Endothelial cell of umbilical vein (primary cell): ENCODE results near the gene GPSM1. TPM values are rescaled to one million over a fixed set of nuclear protein-coding genes. Genes with fewer than 3 reads are reported as not detected.

Experiments used
- BruUV-seq: library from RNA; stranded (reverse); fragments of 400-500 nt; replicated peaks from 2 replicates; lab custom pipeline; 2021; lab: Mats Ljungman, UMichigan
- CTCF ChIA-PET: fragments of 300-600, 350-600 bp; sonication (Branson Sonifier 250); formaldehyde crosslinking; loops from one replicate; lab custom pipeline; 2021; ENCODE audit warnings: antibody characterized with exemption, inconsistent platforms; lab: Charles Lee
- POLR2A ChIA-PET: fragments of 300-600, 350-600 bp; sonication (Branson Sonifier 250); formaldehyde crosslinking; loops from one replicate; lab custom pipeline; 2021; ENCODE audit warnings: antibody characterized with exemption, inconsistent platforms; lab: Charles Lee
- DNase-seq: peaks from one replicate; pipeline ENCODE4 v3.0.0-alpha.2; 2011; ENCODE audit warnings: low read depth, low spot score
- FAIRE-seq: peaks from 2 replicates; lab custom pipeline; 2011; peaks lifted over from hg19 to GRCh38; lab: Jason Lieb, UNC
- H2AFZ ChIP-seq: 2 replicates; pipeline ENCODE4 v1.6.0; 2012; ENCODE audit warnings: low read depth, low read length, control low read depth, inconsistent platforms
- H3K27ac ChIP-seq: 2 replicates; pipeline ENCODE4 v1.5.1; 2011; ENCODE audit warnings: low read depth, mild to moderate bottlenecking, control low read depth, low read length, moderate library complexity; ENCODE audit not compliant: insufficient read depth
- H3K27me3 ChIP-seq, 2 experiments: 2 replicates each; pipeline versions ENCODE4 v1.6.0 to v1.6.1; 2011; ENCODE audit warnings: low read length in 2 of 2, mixed read lengths in 1 of 2; ENCODE audit not compliant: control insufficient read depth in 2 of 2, insufficient read depth in 2 of 2
- H3K36me3 ChIP-seq, 2 experiments: 2 replicates in 1 of 2; 3 replicates in 1 of 2; pipeline ENCODE4 v1.5.1; 2011; ENCODE audit warnings: low read length in 2 of 2, mild to moderate bottlenecking in 1 of 2, moderate library complexity in 1 of 2; ENCODE audit not compliant: control insufficient read depth in 2 of 2, insufficient read depth in 2 of 2; ENCODE audit errors: extremely low read depth in 1 of 2
- H3K4me1 ChIP-seq: 3 replicates; pipeline ENCODE4 v1.5.1; 2011; ENCODE audit warnings: mild to moderate bottlenecking, low read length; ENCODE audit not compliant: control insufficient read depth, insufficient read depth; ENCODE audit errors: extremely low read depth
- H3K4me2 ChIP-seq: 2 replicates; pipeline ENCODE4 v1.6.1; 2011; ENCODE audit warnings: low read length, control low read depth, mixed read lengths; ENCODE audit not compliant: insufficient read depth
- H3K4me3 ChIP-seq, 3 experiments: fragments of 200-600 bp in 1 of 3; sonication (generic), shearing (Covaris generic) in 1 of 3; replicated peaks in 1 of 3; 2 replicates each; pipeline ENCODE4 v1.5.1; 2011 to 2016; ENCODE audit warnings: control low read depth in 3 of 3, low read length in 3 of 3, mild to moderate bottlenecking in 2 of 3, inconsistent platforms in 1 of 3, low read depth in 1 of 3, moderate library complexity in 1 of 3; ENCODE audit not compliant: insufficient read depth in 1 of 3
- H3K79me2 ChIP-seq: 2 replicates; pipeline ENCODE4 v1.6.0; 2012; ENCODE audit warnings: low read length, inconsistent platforms; ENCODE audit not compliant: control insufficient read depth, insufficient read depth
- H3K9ac ChIP-seq: replicated peaks from 2 replicates; pipeline ENCODE3; 2011; ENCODE audit warnings: low read length, control low read depth; ENCODE audit not compliant: insufficient read depth; ENCODE audit errors: extremely low read depth
- H3K9me1 ChIP-seq: replicated peaks from 3 replicates; pipeline ENCODE4 v1.6.0; 2011; ENCODE audit warnings: mild to moderate bottlenecking, low read length; ENCODE audit not compliant: control insufficient read depth, insufficient read depth; ENCODE audit errors: extremely low read depth
- H3K9me3 ChIP-seq: replicated peaks from 2 replicates; pipeline ENCODE4 v1.5.1; 2012; ENCODE audit warnings: low read length, inconsistent platforms; ENCODE audit not compliant: control insufficient read depth, insufficient read depth
- H4K20me1 ChIP-seq: replicated peaks from 2 replicates; pipeline ENCODE3; 2011; ENCODE audit warnings: mild to moderate bottlenecking, low read length; ENCODE audit not compliant: control insufficient read depth, insufficient read depth; ENCODE audit errors: extremely low read depth
- EZH2 ChIP-seq: IDR thresholded peaks from 2 replicates; pipeline ENCODE4 v1.6.1; 2012; ENCODE audit warnings: borderline replicate concordance, low read depth, mild to moderate bottlenecking, moderate library complexity, low read length, inconsistent platforms; ENCODE audit not compliant: severe bottlenecking
- FOS ChIP-seq: IDR thresholded peaks from 2 replicates; pipeline ENCODE4 v1.6.1; 2011; ENCODE audit warnings: mild to moderate bottlenecking, low read length, moderate library complexity, borderline replicate concordance; ENCODE audit not compliant: insufficient read depth
- GATA2 ChIP-seq: IDR thresholded peaks from 2 replicates; pipeline ENCODE4 v1.7.0; 2011; ENCODE audit warnings: low read depth, mild to moderate bottlenecking, moderate library complexity, mixed read lengths, low read length; ENCODE audit not compliant: insufficient read length, insufficient read depth
- JUN ChIP-seq: IDR thresholded peaks from 2 replicates; pipeline ENCODE4 v1.6.1; 2011; ENCODE audit warnings: borderline replicate concordance, low read depth; ENCODE audit not compliant: insufficient read length, insufficient read depth
- MYC ChIP-seq: IDR thresholded peaks from one replicate; pipeline ENCODE4 v1.6.1; 2011; ENCODE audit warnings: mild to moderate bottlenecking, low read depth, low read length
- POLR2A ChIP-seq: IDR thresholded peaks from 2 replicates; pipeline ENCODE4 v1.6.1; 2012; ENCODE audit warnings: low read depth, mild to moderate bottlenecking, control low read depth, low read length
- POLR2AphosphoS5 ChIP-seq: IDR thresholded peaks from 2 replicates; pipeline ENCODE4 v1.6.1; 2012; ENCODE audit warnings: low read depth, mild to moderate bottlenecking, control low read depth, low read length, moderate library complexity; ENCODE audit not compliant: insufficient read depth
- dilution Hi-C: fragments of 300-500 bp; cut with MboI; formaldehyde crosslinking; loops from one replicate; pipeline ENCODE4 v1.15.0; 2019; ENCODE audit warnings: low sequenced_read_pairs; ENCODE audit not compliant: extremely low pct_ligation_motif_present
- intact Hi-C: fragments of 100-400 bp; cut with micrococcal nuclease; formaldehyde crosslinking; loops from one replicate; pipeline ENCODE4 v1.10.0; 2022
- polyA plus RNA-seq, 4 experiments: library from polyadenylated mRNA; depleted of rRNA in 3 of 4; stranded (reverse) in 3 of 4; unstranded in 1 of 4; fragments of >200 nt; gene quantifications; 2 replicates each; pipeline versions ENCODE4 v1.2.1 to v1.2.3, GENCODE V29; 2011 to 2012; ENCODE audit warnings: missing spikeins in 1 of 4
- total RNA-seq: library from RNA; stranded (reverse); gene quantifications from 2 replicates; pipeline ENCODE4 v1.2.3, GENCODE V29; 2021
- TF ChIP-seq, protein P1 (sequence below): IDR thresholded peaks from 2 replicates; pipeline ENCODE4 v1.6.1; 2011; ENCODE audit not compliant: insufficient read depth, insufficient read length
- TF ChIP-seq, protein P2 (sequence below), 2 donors: IDR thresholded peaks; 1 replicate in 1 of 2; 2 replicates in 1 of 2; pipeline ENCODE4 v1.5.1; 2011; ENCODE audit warnings: low read length in 2 of 2, mild to moderate bottlenecking in 2 of 2, moderate library complexity in 2 of 2, control low read depth in 1 of 2, inconsistent platforms in 1 of 2, low read depth in 1 of 2; ENCODE audit not compliant: insufficient read depth in 1 of 2; ENCODE audit errors: extremely low read depth in 1 of 2

GPSM1 gene
- total and polyA plus RNA-seq, 2 donors (not counting 3 experiments of a cell fraction or from before 2014, with no cell fraction given): 34.6 to 47.1 TPM

DNA sequence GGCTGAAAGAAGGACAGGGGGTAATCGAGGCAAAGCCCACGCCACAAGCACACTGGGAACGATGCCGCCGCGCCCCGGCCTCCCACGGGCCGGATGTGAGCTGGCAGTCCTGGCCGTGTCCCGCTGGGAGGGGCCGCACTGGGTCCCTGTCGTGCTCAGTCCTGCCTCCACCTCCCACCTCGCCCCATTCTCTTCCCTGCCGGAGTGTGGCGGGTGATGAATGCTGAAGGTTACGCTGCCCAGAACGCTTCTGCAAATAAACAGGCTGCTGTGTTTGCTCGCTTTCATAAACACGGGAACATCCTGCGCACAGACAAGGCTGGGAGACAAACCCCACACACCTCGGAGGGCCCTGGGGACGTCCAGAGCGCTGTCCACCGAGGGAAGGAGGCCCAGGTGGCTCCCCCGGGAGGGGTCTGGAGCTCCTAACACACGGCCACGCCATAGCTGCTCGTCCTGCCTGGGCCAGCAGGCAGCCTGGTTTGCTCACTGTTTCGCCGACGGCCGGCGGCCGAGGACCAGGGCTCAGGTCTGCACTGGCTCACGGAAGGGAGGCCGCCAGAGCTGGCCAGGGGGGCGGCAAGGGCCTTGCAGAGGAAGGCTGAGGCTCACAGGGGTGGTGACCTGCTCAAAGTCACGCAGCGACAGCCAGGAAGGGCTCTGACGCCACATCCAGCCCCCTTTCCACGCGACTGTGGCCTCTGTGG is 33.9 kb downstream of the GPSM1 start:
- H3K27me3 ChIP-seq: no peaks in the 10 kb centered on the region
- H3K9me1 ChIP-seq: no peaks in the 10 kb centered on the region
- ChIA-PET POLR2A (no interaction called here), CTCF (no interaction called here)
- no peak overlapping the region for H3K27ac ChIP-seq
- peaks cover 0 to 5% of the 10 kb centered on the region in 2 experiments for H3K36me3 ChIP-seq
- dilution Hi-C loops (no loop called here), intact Hi-C loops (no loop called here)
- H3K4me1 ChIP-seq: peaks cover 7% of the 10 kb centered on the region
- DNase-seq: no peak
- BruUV-seq: no TSS peak
- TF ChIP-seq FOS: no peak
- TF ChIP-seq POLR2A: no peak
- TF ChIP-seq JUN: no peak
- no peak for TF ChIP-seq GATA2
- TF ChIP-seq POLR2AphosphoS5: no peak
- TF ChIP-seq, protein P1, sequence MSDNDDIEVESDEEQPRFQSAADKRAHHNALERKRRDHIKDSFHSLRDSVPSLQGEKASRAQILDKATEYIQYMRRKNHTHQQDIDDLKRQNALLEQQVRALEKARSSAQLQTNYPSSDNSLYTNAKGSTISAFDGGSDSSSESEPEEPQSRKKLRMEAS: no peak
- TF ChIP-seq EZH2: no peak
- TF ChIP-seq, protein P2, sequence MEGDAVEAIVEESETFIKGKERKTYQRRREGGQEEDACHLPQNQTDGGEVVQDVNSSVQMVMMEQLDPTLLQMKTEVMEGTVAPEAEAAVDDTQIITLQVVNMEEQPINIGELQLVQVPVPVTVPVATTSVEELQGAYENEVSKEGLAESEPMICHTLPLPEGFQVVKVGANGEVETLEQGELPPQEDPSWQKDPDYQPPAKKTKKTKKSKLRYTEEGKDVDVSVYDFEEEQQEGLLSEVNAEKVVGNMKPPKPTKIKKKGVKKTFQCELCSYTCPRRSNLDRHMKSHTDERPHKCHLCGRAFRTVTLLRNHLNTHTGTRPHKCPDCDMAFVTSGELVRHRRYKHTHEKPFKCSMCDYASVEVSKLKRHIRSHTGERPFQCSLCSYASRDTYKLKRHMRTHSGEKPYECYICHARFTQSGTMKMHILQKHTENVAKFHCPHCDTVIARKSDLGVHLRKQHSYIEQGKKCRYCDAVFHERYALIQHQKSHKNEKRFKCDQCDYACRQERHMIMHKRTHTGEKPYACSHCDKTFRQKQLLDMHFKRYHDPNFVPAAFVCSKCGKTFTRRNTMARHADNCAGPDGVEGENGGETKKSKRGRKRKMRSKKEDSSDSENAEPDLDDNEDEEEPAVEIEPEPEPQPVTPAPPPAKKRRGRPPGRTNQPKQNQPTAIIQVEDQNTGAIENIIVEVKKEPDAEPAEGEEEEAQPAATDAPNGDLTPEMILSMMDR (IDR thresholded peaks at IDR 0.05; ENCODE audit: extremely low read depth in 1 of 2, insufficient read depth in 1 of 2, low read depth in 1 of 2, low read length in 2 of 2): no peak
- TF ChIP-seq MYC: no peak
- FAIRE-seq: no peak
- peaks cover 3% of the 10 kb centered on the region for H3K79me2 ChIP-seq
- H3K4me3 ChIP-seq: no peak overlapping the region
- no peak overlapping the region for H3K9ac ChIP-seq
- no peaks in the 10 kb centered on the region for H3K9me3 ChIP-seq
- no peak overlapping the region for H2AFZ ChIP-seq
- no peak overlapping the region for H3K4me2 ChIP-seq
- H4K20me1 ChIP-seq: no peaks in the 10 kb centered on the region
